Measurements from ENCODE around the gene RNU6-7.

GRCh38 chr14:32185097-32185496 lies 16.7 kb upstream of the RNU6-7 start:
- TF ChIP-seq CTCF (IDR thresholded peaks at IDR 0.05; ENCODE audit: borderline replicate concordance, extremely low read depth, low read length, poor library complexity, severe bottlenecking) (no peak), EZH2 (IDR thresholded peaks at IDR 0.05; ENCODE audit: borderline replicate concordance, low read depth, low read length, severe bottlenecking) (no peak)
